ENCODE measurements around the gene HECW1.

The HECW1 gene

GRCh38 chr7:43461349-43462024, 349.0 kb downstream of the HECW1 start:
- TF ChIP-seq, protein P1, sequence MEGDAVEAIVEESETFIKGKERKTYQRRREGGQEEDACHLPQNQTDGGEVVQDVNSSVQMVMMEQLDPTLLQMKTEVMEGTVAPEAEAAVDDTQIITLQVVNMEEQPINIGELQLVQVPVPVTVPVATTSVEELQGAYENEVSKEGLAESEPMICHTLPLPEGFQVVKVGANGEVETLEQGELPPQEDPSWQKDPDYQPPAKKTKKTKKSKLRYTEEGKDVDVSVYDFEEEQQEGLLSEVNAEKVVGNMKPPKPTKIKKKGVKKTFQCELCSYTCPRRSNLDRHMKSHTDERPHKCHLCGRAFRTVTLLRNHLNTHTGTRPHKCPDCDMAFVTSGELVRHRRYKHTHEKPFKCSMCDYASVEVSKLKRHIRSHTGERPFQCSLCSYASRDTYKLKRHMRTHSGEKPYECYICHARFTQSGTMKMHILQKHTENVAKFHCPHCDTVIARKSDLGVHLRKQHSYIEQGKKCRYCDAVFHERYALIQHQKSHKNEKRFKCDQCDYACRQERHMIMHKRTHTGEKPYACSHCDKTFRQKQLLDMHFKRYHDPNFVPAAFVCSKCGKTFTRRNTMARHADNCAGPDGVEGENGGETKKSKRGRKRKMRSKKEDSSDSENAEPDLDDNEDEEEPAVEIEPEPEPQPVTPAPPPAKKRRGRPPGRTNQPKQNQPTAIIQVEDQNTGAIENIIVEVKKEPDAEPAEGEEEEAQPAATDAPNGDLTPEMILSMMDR (IDR thresholded peaks at IDR 0.05; ENCODE audit: control insufficient read depth, extremely low read depth, insufficient read depth): no peak
- H3K4me3 ChIP-seq (ENCODE audit: low read depth, low read length): no peak overlapping the region
- no peak for DNase-seq (ENCODE audit: low read depth)

- TF ChIP-seq, protein P1 (IDR thresholded peaks at IDR 0.05; ENCODE audit: control insufficient read depth, extremely low read depth, insufficient read depth): no peak
- peak; percentile 22 for DNase-seq (ENCODE audit: low read depth)
- no peak overlapping the region for H3K4me3 ChIP-seq (ENCODE audit: low read depth, low read length)
These were observed 350.4 kb downstream of the HECW1 start for GRCh38 chr7:43462836-43463235.

GRCh38 chr7:43463401-43463980, 351.0 kb downstream of the HECW1 start:
- no peak overlapping the region for H3K4me3 ChIP-seq (ENCODE audit: low read depth, low read length)
- DNase-seq (ENCODE audit: low read depth): no peak
- TF ChIP-seq, protein P1 (IDR thresholded peaks at IDR 0.05; ENCODE audit: control insufficient read depth, extremely low read depth, insufficient read depth): no peak

DNA sequence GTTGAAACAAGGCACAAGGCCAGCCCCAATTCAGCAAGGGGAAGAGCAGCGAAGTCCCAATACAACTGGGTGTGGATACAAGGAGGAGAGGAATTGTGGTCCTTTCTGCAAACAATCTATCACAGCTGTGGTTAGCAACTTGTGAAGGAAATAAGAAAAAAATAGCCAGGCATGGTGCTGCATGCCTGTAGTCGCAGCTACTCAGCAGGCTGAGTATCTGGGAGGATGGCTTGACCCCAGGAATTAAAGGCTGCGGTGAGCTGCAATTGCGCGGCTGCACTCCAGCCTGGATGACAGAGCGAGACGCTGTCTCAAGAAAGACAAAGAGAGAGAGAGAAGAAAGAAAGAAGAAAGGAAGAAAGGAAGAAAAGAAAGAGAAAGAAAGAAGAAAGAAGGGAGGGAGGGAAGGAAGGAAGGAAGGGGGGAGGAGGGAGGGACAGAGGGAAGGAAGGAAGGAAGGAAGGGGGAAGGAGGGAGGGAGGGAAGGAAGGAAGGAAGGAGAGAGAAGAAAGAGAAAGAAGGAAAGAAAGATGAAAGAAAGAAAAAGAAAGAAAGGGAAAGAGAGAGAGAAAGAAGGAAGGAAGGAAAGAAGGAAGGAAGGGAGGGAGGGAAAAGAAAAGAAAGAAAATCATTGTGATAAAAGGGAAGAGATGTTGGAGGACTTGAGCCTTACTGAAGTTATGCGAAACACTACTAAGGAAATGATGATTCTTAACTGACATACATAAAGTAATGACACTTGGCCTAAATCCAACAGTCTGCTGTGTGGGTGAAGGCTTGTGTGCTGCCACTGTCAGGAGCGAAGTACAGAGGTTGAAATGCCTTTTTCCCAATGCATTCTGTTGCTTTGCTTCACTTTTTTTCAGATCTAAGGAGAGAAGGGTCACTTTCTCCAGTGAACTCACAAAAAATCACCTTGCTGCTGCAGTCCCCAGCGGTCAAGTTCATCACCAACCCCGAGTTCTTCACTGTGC, 353.4 kb downstream of the HECW1 start:
- DNase-seq (ENCODE audit: low read depth): no peak
- TF ChIP-seq, protein P1 (IDR thresholded peaks at IDR 0.05; ENCODE audit: control insufficient read depth, extremely low read depth, insufficient read depth): no peak
- no peak overlapping the region for H3K4me3 ChIP-seq (ENCODE audit: low read depth, low read length)

GRCh38 chr7:43467406-43467805, 355.0 kb downstream of the HECW1 start:
- no peak for DNase-seq (ENCODE audit: low read depth)
- no peak overlapping the region for H3K4me3 ChIP-seq (ENCODE audit: low read depth, low read length)
- TF ChIP-seq, protein P1 (IDR thresholded peaks at IDR 0.05; ENCODE audit: control insufficient read depth, extremely low read depth, insufficient read depth): no peak

DNA sequence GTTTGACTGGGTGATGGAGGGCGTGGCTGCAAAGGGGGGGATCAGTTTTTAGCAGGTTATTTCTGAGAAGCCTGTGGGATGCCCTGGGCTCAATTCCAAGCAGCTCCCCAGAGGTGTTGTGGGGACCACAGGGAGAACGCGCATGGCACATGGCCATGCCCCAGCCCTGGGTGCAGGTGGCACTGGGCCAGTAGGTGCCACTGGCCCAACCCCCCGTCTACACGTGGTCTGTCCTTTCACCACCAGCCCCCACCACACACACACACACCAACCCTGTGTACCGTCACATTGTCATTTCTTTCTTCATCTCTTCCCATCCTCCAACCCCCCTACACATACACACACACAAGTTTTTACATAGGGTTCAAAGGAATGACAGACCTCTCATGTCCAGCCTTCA, 355.4 kb downstream of the HECW1 start:
- no peak overlapping the region for H3K4me3 ChIP-seq (ENCODE audit: low read depth, low read length)
- TF ChIP-seq, protein P1 (IDR thresholded peaks at IDR 0.05; ENCODE audit: control insufficient read depth, extremely low read depth, insufficient read depth): no peak
- no peak for DNase-seq (ENCODE audit: low read depth)

All from LNCaP clone FGC (cell line).